Ovary (tissue), 9 donors: ENCODE results near the gene COL5A1. TPM values are rescaled to one million over a fixed set of nuclear protein-coding genes. Genes with fewer than 3 reads are reported as not detected.

Source experiments
- DNase-seq, 5 donors: peaks; one replicate each; pipeline ENCODE4 v3.0.0-alpha.2; 2019 to 2020
- H3K27ac ChIP-seq, 2 donors: fragments of 200-600 bp; one replicate each; pipeline versions ENCODE4 v1.5.1 to v1.8.0; 2019 to 2022
- H3K27me3 ChIP-seq: fragments of 200-600 bp; one replicate; pipeline ENCODE4 v1.8.0; 2022
- H3K36me3 ChIP-seq: fragments of 200-600 bp; sonication (generic); one replicate; pipeline ENCODE4 v1.5.1; 2019
- H3K4me1 ChIP-seq: one replicate; pipeline ENCODE4 v1.8.1; 2013; ENCODE audit warnings: mild to moderate bottlenecking, moderate library complexity; ENCODE audit not compliant: insufficient read depth
- H3K4me3 ChIP-seq: fragments of 200-600 bp; sonication (generic); one replicate; pipeline ENCODE4 v1.5.1; 2017
- H3K9me3 ChIP-seq, 2 donors: fragments of 200-600 bp in 1 of 2; sonication (generic) in 1 of 2; one replicate each; pipeline versions ENCODE4 v1.5.1 to v1.8.1; 2013 to 2019; ENCODE audit warnings: mild to moderate bottlenecking in 1 of 2, moderate library complexity in 1 of 2
- EP300 ChIP-seq: sonication (generic); formaldehyde crosslinking; IDR thresholded peaks from one replicate; pipeline ENCODE4 v1.6.1; 2017; ENCODE audit warnings: antibody characterized with exemption
- POLR2A ChIP-seq: fragments of 450-650 bp; IDR thresholded peaks from one replicate; pipeline ENCODE4 v1.6.1; 2017; ENCODE audit warnings: antibody characterized with exemption, mild to moderate bottlenecking, moderate library complexity
- WGBS, 3 donors: extraction: QIAGEN DNeasy Blood & Tissue Kit in 1 of 3; methylation state at CpG; one replicate each; pipeline versions ENCODE4 v1.1.5 to v1.1.7; 2013 to 2017; 5-methylcytosine and 5-hydroxymethylcytosine counted together
- intact Hi-C, 4 donors: fragments of 100-400 bp; cut with DNase I; formaldehyde crosslinking; loops; one replicate each; pipeline versions ENCODE4 v1.11.0 to v1.15.1; 2022 to 2023
- polyA plus RNA-seq, 2 donors: library from polyadenylated mRNA; stranded (reverse); fragments of 200-250 nt in 1 of 2; fragments of 350-450 nt in 1 of 2; fragmentation: Illumina TruSeq in 1 of 2; extraction: RNeasy Lipid Tissue Mini Kit (QIAGEN cat#74804) in 1 of 2; gene quantifications; one replicate each; pipeline ENCODE4 v1.2.3, GENCODE V29; 2013 to 2014
- total RNA-seq, 7 donors: library from RNA; depleted of rRNA in 2 of 7; stranded (reverse); fragments of >200 nt in 2 of 7; fragmentation: NEBNext Ultra II Directional in 3 of 7; extraction: Animal tissue kit (Norgen Biotek cat#: 25700) in 3 of 7; gene quantifications; one replicate each; pipeline versions ENCODE4 v1.1.0 to v1.2.4, GENCODE V29; 2016 to 2023
- TF ChIP-seq, protein P1 (sequence below), 3 donors: fragments of 450-650 bp in 2 of 3; fragments of 200-600 bp in 1 of 3; IDR thresholded peaks; one replicate each; pipeline versions ENCODE4 v1.5.1 to v1.8.0; 2016 to 2022; ENCODE audit warnings: antibody characterized with exemption in 3 of 3, mild to moderate bottlenecking in 1 of 3
- donor health status: DM: no; HTN: no; CAD: no; lungs with moderate emphysema.
- donor health status: DM: no; HTN: no; CAD: no.
- donor health status: Bipolar disorder and iron deficiency.
- donor health status: DM: yes; HTN: yes; CAD: no.
- donor health status: DM: no; HTN: no; CAD: no.
- donor health status: DM: yes; HTN: yes; CAD: no.

Gene COL5A1
- total and polyA plus RNA-seq, 9 donors, result 28.1 to 117 (median 54.6) TPM

DNA sequence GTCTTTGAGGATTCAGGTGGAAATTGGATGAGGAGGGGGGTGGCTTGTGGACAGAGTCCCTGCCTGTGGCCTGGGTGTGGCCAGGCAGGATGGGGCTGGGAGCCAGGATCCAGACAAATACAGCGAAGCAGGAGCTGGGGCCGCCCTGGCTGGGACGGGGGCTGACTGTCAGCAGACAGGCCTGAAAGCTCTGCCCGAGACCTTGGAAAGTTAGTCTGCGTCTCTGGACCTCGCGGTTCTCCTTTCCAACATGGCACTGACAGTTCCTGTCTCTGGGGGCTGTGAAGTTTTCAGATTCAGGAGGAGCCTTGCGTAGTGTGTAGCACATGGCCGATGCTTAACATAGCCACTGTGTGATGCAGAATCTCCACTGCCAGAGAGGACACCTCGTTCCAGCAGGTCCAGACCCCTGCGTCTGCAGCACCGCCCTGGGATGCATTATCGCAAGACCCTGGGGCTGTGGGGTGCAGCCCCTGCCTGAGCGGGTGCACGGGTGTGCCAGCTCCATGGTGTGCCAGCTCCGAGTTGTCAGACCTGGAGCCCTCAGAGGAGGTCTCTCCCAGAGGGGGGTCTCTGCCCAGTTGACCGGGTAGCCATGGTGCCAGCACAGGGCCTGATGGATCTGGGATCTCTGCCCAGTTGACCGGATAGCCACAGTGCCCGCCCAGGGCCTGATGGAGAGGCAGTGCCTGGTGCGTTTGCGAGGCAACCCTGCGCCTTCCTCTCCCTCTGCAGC lies 89.3 kb downstream of the COL5A1 start:
- TF ChIP-seq, protein P1, sequence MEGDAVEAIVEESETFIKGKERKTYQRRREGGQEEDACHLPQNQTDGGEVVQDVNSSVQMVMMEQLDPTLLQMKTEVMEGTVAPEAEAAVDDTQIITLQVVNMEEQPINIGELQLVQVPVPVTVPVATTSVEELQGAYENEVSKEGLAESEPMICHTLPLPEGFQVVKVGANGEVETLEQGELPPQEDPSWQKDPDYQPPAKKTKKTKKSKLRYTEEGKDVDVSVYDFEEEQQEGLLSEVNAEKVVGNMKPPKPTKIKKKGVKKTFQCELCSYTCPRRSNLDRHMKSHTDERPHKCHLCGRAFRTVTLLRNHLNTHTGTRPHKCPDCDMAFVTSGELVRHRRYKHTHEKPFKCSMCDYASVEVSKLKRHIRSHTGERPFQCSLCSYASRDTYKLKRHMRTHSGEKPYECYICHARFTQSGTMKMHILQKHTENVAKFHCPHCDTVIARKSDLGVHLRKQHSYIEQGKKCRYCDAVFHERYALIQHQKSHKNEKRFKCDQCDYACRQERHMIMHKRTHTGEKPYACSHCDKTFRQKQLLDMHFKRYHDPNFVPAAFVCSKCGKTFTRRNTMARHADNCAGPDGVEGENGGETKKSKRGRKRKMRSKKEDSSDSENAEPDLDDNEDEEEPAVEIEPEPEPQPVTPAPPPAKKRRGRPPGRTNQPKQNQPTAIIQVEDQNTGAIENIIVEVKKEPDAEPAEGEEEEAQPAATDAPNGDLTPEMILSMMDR (IDR thresholded peaks at IDR 0.05), result no peak
- TF ChIP-seq POLR2A (no peak), EP300 (no peak)
- DNase-seq, result peak in 1 of 5 donors; percentile 48
- Histone ChIP-seq H3K27me3 (no peaks in the 10 kb centered on the region), H3K4me1 (peaks cover 45% of the 10 kb centered on the region), H3K9me3 (no peaks in the 10 kb centered on the region), H3K36me3 (no peaks in the 10 kb centered on the region), H3K4me3 (no peak overlapping the region), H3K27ac (peak overlapping the region in 1 of 2 donors; percentile 43)
- WGBS, 3 donors, result 78 to 83% (median 78%) methylated on average over 20 to 22 of the region's 22 CpGs
- intact Hi-C loops, result loop anchor here in 1 of 4 donors (10.0 kb wide), 1 partner anchor 556 kb away; no protein-coding TSS in a partner anchor

DNA sequence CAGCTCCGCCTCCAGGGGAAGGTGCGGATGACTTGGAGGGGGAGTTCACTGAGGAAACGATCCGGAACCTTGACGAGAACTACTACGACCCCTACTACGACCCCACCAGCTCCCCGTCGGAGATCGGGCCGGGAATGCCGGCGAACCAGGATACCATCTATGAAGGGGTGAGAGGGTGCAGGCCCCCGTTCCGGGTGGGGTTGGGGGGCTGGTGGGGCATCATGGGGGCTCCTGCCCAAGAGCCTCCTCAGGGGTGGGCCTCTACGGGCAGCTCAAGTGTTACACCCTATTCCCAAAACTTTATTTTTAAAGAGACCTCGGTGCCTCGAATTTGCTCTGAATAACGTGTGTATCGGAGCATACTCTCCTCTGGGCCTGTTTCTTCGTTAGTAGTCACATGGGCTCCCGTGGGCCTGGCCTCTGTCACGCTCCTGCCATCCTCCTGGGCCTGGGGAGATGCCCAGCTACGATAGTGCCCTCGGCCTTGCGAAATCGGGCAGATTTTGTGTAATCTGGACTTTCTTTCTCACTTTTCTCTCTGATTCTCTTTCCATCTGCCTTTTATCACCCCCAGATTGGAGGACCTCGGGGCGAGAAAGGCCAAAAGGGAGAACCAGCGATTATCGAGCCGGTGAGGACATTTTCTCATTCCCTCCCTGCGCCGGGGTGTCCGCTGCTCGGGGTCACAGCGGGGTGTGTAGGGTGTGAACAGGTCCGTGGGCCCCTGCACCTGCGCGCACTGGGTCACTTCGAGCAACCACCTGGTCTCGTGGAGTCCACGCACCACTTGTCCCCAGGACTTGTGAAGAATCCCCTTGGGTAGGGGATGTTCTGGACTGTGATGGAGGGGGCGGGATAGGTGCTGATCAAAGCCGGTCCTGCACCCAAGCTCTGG lies 90.1 kb downstream of the COL5A1 start:
- Histone ChIP-seq H3K4me1 (peaks cover 46% of the 10 kb centered on the region), H3K27ac (peak overlapping the region; percentile 43 to 70), H3K36me3 (no peaks in the 10 kb centered on the region), H3K9me3 (no peaks in the 10 kb centered on the region), H3K4me3 (no peak overlapping the region), H3K27me3 (no peaks in the 10 kb centered on the region)
- 78 to 90% (median 83%) methylated on average over 45 of the region's 45 CpGs for WGBS, 3 donors
- DNase-seq, result peak in 1 of 5 donors; percentile 46
- intact Hi-C loops, result loop anchor here in 1 of 4 donors (10.0 kb wide), 1 partner anchor 557 kb away; no protein-coding TSS in a partner anchor
- TF ChIP-seq, protein P1 (IDR thresholded peaks at IDR 0.05), result no peak
- TF ChIP-seq POLR2A (no peak), EP300 (no peak)

DNA sequence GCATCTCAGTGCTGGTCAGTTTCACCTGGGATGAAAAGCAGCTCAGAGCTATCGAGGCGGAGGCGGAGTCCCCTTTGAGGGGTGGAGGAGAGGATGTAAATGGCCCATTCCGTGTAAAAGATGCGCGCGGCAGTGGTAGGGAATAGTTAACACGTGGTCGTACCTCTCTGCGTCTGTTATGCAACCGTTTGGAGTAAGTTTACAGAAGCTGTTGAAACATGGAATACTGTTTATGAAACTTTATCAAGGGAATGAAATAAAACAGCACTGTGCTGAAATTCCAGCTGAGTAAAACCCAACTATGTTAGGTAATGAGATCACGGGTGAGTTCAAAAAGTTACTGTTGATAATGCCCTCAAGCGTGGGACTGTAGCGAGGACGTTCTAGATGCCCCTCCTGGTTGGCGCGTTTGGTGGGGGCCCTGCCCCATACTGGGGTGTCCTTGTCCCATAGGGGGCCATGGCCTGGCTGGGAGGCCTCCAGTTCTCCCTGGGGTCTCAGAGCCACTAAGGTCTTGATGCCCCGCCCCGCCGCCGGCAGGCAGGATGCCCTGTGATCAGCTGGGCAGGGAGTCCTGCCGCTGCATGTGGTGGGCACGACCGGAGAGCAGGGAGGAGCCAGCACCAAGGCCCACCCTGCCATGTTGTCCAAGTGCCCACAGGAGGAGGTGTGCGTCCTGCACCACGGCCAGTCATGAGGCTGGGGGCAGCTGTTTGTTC lies 90.9 kb downstream of the COL5A1 start:
- intact Hi-C loops, result loop anchor here in 1 of 4 donors (10.0 kb wide), 1 partner anchor 558 kb away; no protein-coding TSS in a partner anchor

More for the DNA sequence above, 90.9 kb downstream of the COL5A1 start:
- no peaks in the 10 kb centered on the region for H3K27me3 ChIP-seq
- no peak overlapping the region for H3K4me3 ChIP-seq
- WGBS, 3 donors, result 15 to 26% (median 25%) methylated on average over 22 to 26 of the region's 26 CpGs
- peaks cover 46% of the 10 kb centered on the region for H3K4me1 ChIP-seq
- H3K27ac ChIP-seq, result peak overlapping the region; percentile 70 to 71
- TF ChIP-seq POLR2A (no peak), EP300 (no peak)
- TF ChIP-seq, protein P1 (IDR thresholded peaks at IDR 0.05), result no peak
- peak in 4 of 5 donors; percentile 48 to 69 (median 62) for DNase-seq
- H3K9me3 ChIP-seq, result no peaks in the 10 kb centered on the region
- no peaks in the 10 kb centered on the region for H3K36me3 ChIP-seq
